SK-N-SH (cell line): ENCODE results near the gene CPA3. TPM values are rescaled to one million over a fixed set of nuclear protein-coding genes. Genes with fewer than 3 reads are reported as not detected.

Experiments used
- CTCF ChIA-PET: fragments of 300-600, 350-600 bp; formaldehyde crosslinking; extraction: SDS; loops from one replicate; lab custom pipeline; 2021; lab: Yijun Ruan, JAX
- POLR2A ChIA-PET: fragments of 350-600 bp; sonication (Branson Sonifier 250); formaldehyde crosslinking; extraction: SDS; loops from one replicate; lab custom pipeline; 2020; ENCODE audit warnings: antibody characterized with exemption, inconsistent platforms; lab: Yijun Ruan, JAX
- DNase-seq: peaks from one replicate; pipeline ENCODE4 v3.0.0; 2012
- H2AFZ ChIP-seq: fragments of 200-600 bp; sonication (generic); 2 replicates; pipeline ENCODE4 v1.8.1; 2016; ENCODE audit warnings: antibody characterized with exemption, mild to moderate bottlenecking, low read depth
- H3F3A ChIP-seq: fragments of 200-600 bp; sonication (generic); replicated peaks from 2 replicates; pipeline ENCODE3; 2016; ENCODE audit warnings: antibody characterized with exemption, mild to moderate bottlenecking; ENCODE audit not compliant: insufficient read depth
- H3K27ac ChIP-seq, 2 experiments: fragments of 200-500 bp in 1 of 2; fragments of 200-600 bp in 1 of 2; sonication (Bioruptor generic) in 1 of 2; sonication (generic), shearing (Covaris generic) in 1 of 2; 2 replicates each; pipeline versions ENCODE4 v1.5.1 to v1.6.1; 2014 to 2016; ENCODE audit warnings: low read depth in 2 of 2, inconsistent platforms in 1 of 2, low read length in 1 of 2, mild to moderate bottlenecking in 1 of 2, mixed read lengths in 1 of 2
- H3K27me3 ChIP-seq: fragments of 200-600 bp; sonication (generic), shearing (Covaris generic); 2 replicates; pipeline ENCODE4 v1.6.1; 2016; ENCODE audit warnings: mixed run types; ENCODE audit not compliant: insufficient read depth
- H3K36me3 ChIP-seq, 2 experiments: fragments of 200-500 bp in 1 of 2; fragments of 200-600 bp in 1 of 2; sonication (Bioruptor generic) in 1 of 2; sonication (generic) in 1 of 2; replicated peaks in 1 of 2; 2 replicates each; pipeline versions ENCODE3 to v1.5.1; 2014 to 2016; ENCODE audit warnings: low read length in 1 of 2, mild to moderate bottlenecking in 1 of 2; ENCODE audit not compliant: insufficient read depth in 2 of 2, control insufficient read depth in 1 of 2
- H3K4me1 ChIP-seq, 2 experiments: fragments of 200-500 bp in 1 of 2; fragments of 200-600 bp in 1 of 2; sonication (Bioruptor generic) in 1 of 2; sonication (generic), shearing (Covaris generic) in 1 of 2; 2 replicates each; pipeline versions ENCODE4 v1.5.1 to v1.6.1; 2014 to 2016; ENCODE audit warnings: low read depth in 1 of 2, low read length in 1 of 2, mixed run types in 1 of 2; ENCODE audit not compliant: insufficient read depth in 2 of 2, control insufficient read depth in 1 of 2
- H3K4me2 ChIP-seq: fragments of 200-600 bp; sonication (generic), shearing (Covaris generic); 2 replicates; pipeline ENCODE4 v1.6.1; 2017; ENCODE audit warnings: mixed run types
- H3K4me3 ChIP-seq, 2 experiments: fragments of 200-500 bp in 1 of 2; fragments of 200-600 bp in 1 of 2; sonication (Bioruptor generic) in 1 of 2; sonication (generic), shearing (Covaris generic) in 1 of 2; 2 replicates each; pipeline versions ENCODE4 v1.5.1 to v1.8.1; 2014 to 2016; ENCODE audit warnings: low read depth in 2 of 2, inconsistent platforms in 1 of 2, low read length in 1 of 2, mild to moderate bottlenecking in 1 of 2, mixed read lengths in 1 of 2, moderate library complexity in 1 of 2
- H3K79me2 ChIP-seq: fragments of 200-600 bp; sonication (generic); 2 replicates; pipeline ENCODE4 v1.8.1; 2017; ENCODE audit warnings: mild to moderate bottlenecking; ENCODE audit not compliant: insufficient read depth
- H3K9ac ChIP-seq: fragments of 200-600 bp; sonication (generic); 2 replicates; pipeline ENCODE4 v1.6.1; 2017; ENCODE audit warnings: mixed run types
- H3K9me2 ChIP-seq: fragments of 200-600 bp; sonication (generic); 2 replicates; pipeline ENCODE4 v1.6.1; 2017; ENCODE audit warnings: mixed run types
- H3K9me3 ChIP-seq: fragments of 200-600 bp; sonication (generic); 2 replicates; pipeline ENCODE4 v1.6.1; 2017; ENCODE audit warnings: mixed run types, mild to moderate bottlenecking, moderate library complexity
- H4K20me1 ChIP-seq: fragments of 200-600 bp; sonication (generic); 2 replicates; pipeline ENCODE4 v1.6.1; 2017; ENCODE audit warnings: mild to moderate bottlenecking, mixed run types; ENCODE audit not compliant: insufficient read depth
- ELF1 ChIP-seq: IDR thresholded peaks from 2 replicates; pipeline ENCODE4 v1.4.0; 2012
- EP300 ChIP-seq, 2 experiments: IDR thresholded peaks; 2 replicates each; pipeline versions ENCODE4 v1.4.0 to v1.6.1; 2012; ENCODE audit warnings: borderline replicate concordance in 1 of 2, low read depth in 1 of 2, low read length in 1 of 2
- FOXJ3 ChIP-seq: sonication (generic); formaldehyde crosslinking; IDR thresholded peaks from 2 replicates; pipeline ENCODE4 v1.5.1; 2020; ENCODE audit warnings: mild to moderate bottlenecking, missing genetic modification reagents
- FOXM1 ChIP-seq: IDR thresholded peaks from 2 replicates; pipeline ENCODE4 v1.4.0; 2012; ENCODE audit warnings: low read depth, mild to moderate bottlenecking
- GATA2 ChIP-seq: sonication (generic); formaldehyde crosslinking; IDR thresholded peaks from 2 replicates; pipeline ENCODE4 v1.5.0; 2020; ENCODE audit warnings: mild to moderate bottlenecking, missing genetic modification reagents
- JUND ChIP-seq: IDR thresholded peaks from 2 replicates; pipeline ENCODE4 v1.4.0; 2012
- MEF2A ChIP-seq: IDR thresholded peaks from 2 replicates; pipeline ENCODE4 v1.4.0; 2012; ENCODE audit warnings: low read depth, borderline replicate concordance
- MXI1 ChIP-seq: IDR thresholded peaks from 2 replicates; pipeline ENCODE4 v1.6.1; 2012; ENCODE audit warnings: mild to moderate bottlenecking, low read depth, low read length, improper control_type of control experiment
- NFIC ChIP-seq: IDR thresholded peaks from 2 replicates; pipeline ENCODE4 v1.4.0; 2012; ENCODE audit warnings: borderline replicate concordance
- NRF1 ChIP-seq: IDR thresholded peaks from 2 replicates; pipeline ENCODE4 v1.6.1; 2012; ENCODE audit warnings: low read depth, mild to moderate bottlenecking, low read length
- RAD21 ChIP-seq: IDR thresholded peaks from 2 replicates; pipeline ENCODE4 v1.6.1; 2012; ENCODE audit warnings: mild to moderate bottlenecking, low read length
- RFX5 ChIP-seq: IDR thresholded peaks from 2 replicates; pipeline ENCODE4 v1.6.1; 2012; ENCODE audit warnings: mild to moderate bottlenecking, improper control_type of control experiment, low read length
- SIN3A ChIP-seq: IDR thresholded peaks from 2 replicates; pipeline ENCODE4 v1.6.1; 2012; ENCODE audit warnings: low read depth, mild to moderate bottlenecking, low read length, moderate library complexity, borderline replicate concordance
- SMC3 ChIP-seq: IDR thresholded peaks from 2 replicates; pipeline ENCODE4 v1.6.1; 2012; ENCODE audit warnings: low read depth, low read length, improper control_type of control experiment
- TAF1 ChIP-seq: IDR thresholded peaks from 2 replicates; pipeline ENCODE4 v1.6.1; 2012; ENCODE audit warnings: low read depth, mild to moderate bottlenecking, low read length, moderate library complexity, borderline replicate concordance
- TCF12 ChIP-seq: IDR thresholded peaks from 2 replicates; pipeline ENCODE4 v1.4.0; 2012
- TEAD4 ChIP-seq: IDR thresholded peaks from 2 replicates; pipeline ENCODE4 v1.4.0; 2012; ENCODE audit warnings: mild to moderate bottlenecking, borderline replicate concordance; ENCODE audit not compliant: insufficient read depth
- WGBS: methylation state at CpG from one replicate; pipeline ENCODE4 v1.1.6; 2017; ENCODE audit warnings: low lambda C conversion rate; 5-methylcytosine and 5-hydroxymethylcytosine counted together
- polyA plus RNA-seq, 3 experiments: library from polyadenylated mRNA; depleted of rRNA; stranded (reverse); fragments of >200 nt; gene quantifications; 2 replicates each; pipeline ENCODE4 v1.2.3, GENCODE V29; 2012
- TF ChIP-seq, protein P1 (sequence below): fragments of 150-350 bp; IDR thresholded peaks from 2 replicates; pipeline ENCODE4 v1.6.1; 2017; ENCODE audit warnings: antibody characterized with exemption, low read length, low read depth, borderline replicate concordance
- TF ChIP-seq, protein P2 (sequence below): IDR thresholded peaks from 2 replicates; pipeline ENCODE4 v1.4.0; 2012; ENCODE audit warnings: low read depth, borderline replicate concordance
- TF ChIP-seq, protein P3 (sequence below): IDR thresholded peaks from 2 replicates; pipeline ENCODE4; 2012
- TF ChIP-seq, protein P4 (sequence below): IDR thresholded peaks from 2 replicates; pipeline ENCODE4 v1.4.0; 2012; ENCODE audit warnings: low read depth

The CPA3 gene
- polyA plus RNA-seq, 1 of the 3 experiments (the other 2 are of a cell fraction) = not detected

DNA sequence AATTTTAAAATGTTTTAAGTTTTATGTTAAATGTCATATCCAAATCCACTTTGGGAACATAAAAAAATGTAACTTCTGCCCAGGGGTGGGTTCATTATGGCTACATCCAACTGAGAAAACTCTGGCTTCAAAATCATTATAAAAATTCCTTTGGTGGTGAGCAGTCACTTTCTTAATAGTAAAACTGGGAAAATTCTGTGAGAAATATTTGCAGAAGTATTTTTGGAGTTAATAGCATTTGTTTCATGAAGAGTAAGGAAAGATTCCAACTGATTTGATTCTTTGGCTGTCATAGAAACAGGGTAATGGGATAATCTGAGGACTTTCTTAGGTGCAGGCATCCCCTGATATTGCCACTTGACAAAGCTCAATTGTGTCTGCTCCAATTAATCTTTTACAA, 38.8 kb downstream of the CPA3 start (continued):
- TF ChIP-seq, protein P1, sequence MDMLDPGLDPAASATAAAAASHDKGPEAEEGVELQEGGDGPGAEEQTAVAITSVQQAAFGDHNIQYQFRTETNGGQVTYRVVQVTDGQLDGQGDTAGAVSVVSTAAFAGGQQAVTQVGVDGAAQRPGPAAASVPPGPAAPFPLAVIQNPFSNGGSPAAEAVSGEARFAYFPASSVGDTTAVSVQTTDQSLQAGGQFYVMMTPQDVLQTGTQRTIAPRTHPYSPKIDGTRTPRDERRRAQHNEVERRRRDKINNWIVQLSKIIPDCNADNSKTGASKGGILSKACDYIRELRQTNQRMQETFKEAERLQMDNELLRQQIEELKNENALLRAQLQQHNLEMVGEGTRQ = no peak
- TF ChIP-seq SMC3 (no peak), ELF1 (no peak), TEAD4 (no peak), RFX5 (no peak), EP300 (IDR thresholded peaks at IDR 0.05; ENCODE audit: borderline replicate concordance in 1 of 2, low read depth in 1 of 2, low read length in 1 of 2) (no peak), FOXJ3 (CRISPR knock-in tag) (no peak), TCF12 (no peak)
- TF ChIP-seq, protein P2, sequence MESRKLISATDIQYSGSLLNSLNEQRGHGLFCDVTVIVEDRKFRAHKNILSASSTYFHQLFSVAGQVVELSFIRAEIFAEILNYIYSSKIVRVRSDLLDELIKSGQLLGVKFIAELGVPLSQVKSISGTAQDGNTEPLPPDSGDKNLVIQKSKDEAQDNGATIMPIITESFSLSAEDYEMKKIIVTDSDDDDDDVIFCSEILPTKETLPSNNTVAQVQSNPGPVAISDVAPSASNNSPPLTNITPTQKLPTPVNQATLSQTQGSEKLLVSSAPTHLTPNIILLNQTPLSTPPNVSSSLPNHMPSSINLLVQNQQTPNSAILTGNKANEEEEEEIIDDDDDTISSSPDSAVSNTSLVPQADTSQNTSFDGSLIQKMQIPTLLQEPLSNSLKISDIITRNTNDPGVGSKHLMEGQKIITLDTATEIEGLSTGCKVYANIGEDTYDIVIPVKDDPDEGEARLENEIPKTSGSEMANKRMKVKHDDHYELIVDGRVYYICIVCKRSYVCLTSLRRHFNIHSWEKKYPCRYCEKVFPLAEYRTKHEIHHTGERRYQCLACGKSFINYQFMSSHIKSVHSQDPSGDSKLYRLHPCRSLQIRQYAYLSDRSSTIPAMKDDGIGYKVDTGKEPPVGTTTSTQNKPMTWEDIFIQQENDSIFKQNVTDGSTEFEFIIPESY = no peak

DNA sequence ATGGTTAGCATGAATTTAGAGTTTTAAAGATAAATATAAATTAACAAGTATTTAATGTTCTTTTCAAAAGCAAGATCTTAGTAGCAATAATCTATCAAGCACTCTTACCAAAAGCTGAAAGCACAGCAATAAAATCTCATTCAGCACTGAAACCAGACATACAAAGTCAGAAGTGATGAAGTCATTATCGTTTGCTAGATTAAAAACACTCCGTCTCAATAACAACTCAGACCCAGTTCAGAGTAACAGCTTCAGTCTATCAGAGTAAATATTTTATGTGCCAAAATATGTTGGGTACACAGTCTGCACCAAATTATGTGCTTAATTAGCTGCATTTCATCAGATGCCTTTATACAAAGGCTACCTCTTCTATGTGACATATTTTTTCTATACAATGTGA, 41.6 kb downstream of the CPA3 start:
- H3K4me1 ChIP-seq = peaks cover 0 to 5% of the 10 kb centered on the region in 2 experiments; a peak in 2 of 4 replicates
- H3K9me3 ChIP-seq = no peaks in the 10 kb centered on the region
- H4K20me1 ChIP-seq = no peaks in the 10 kb centered on the region
- peaks cover 18% of the 10 kb centered on the region for H3F3A ChIP-seq
- CTCF ChIA-PET = interaction anchor here (0.6 to 1.3 kb wide), 6 partner anchors 14 to 66 kb away, joined by 3 to 5 read pairs (median 3); no protein-coding TSS in a partner anchor
- peak overlapping the region; percentile 16; the same call in 1 of the 2 replicates for H2AFZ ChIP-seq
- POLR2A ChIA-PET = no interaction called here
- no peak overlapping the region for H3K9ac ChIP-seq
- no peaks in the 10 kb centered on the region for H3K9me2 ChIP-seq
- no peak overlapping the region for H3K4me2 ChIP-seq
- no peaks in the 10 kb centered on the region for H3K36me3 ChIP-seq
- H3K79me2 ChIP-seq = no peaks in the 10 kb centered on the region
- H3K27ac ChIP-seq = no peak overlapping the region
- H3K4me3 ChIP-seq = no peak overlapping the region
- whole genome bisulfite sequencing = 50% methylated on average over 2 of the region's 2 CpGs
- no peaks in the 10 kb centered on the region for H3K27me3 ChIP-seq
- no peak for DNase-seq
- TF ChIP-seq TAF1 (no peak), TCF12 (no peak), MXI1 (no peak), SIN3A (no peak), SMC3 (no peak), RAD21 (no peak), NRF1 (no peak), RFX5 (no peak), GATA2 (CRISPR knock-in tag) (no peak), TEAD4 (no peak), NFIC (no peak), JUND (no peak), MEF2A (no peak), FOXM1 (no peak)
- TF ChIP-seq, protein P2 = no peak
- TF ChIP-seq, protein P1 = no peak
- TF ChIP-seq, protein P3, sequence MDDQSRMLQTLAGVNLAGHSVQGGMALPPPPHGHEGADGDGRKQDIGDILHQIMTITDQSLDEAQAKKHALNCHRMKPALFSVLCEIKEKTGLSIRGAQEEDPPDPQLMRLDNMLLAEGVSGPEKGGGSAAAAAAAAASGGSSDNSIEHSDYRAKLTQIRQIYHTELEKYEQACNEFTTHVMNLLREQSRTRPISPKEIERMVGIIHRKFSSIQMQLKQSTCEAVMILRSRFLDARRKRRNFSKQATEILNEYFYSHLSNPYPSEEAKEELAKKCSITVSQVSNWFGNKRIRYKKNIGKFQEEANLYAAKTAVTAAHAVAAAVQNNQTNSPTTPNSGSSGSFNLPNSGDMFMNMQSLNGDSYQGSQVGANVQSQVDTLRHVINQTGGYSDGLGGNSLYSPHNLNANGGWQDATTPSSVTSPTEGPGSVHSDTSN = no peak
- TF ChIP-seq, protein P4, sequence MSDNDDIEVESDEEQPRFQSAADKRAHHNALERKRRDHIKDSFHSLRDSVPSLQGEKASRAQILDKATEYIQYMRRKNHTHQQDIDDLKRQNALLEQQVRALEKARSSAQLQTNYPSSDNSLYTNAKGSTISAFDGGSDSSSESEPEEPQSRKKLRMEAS = no peak
